Measurements from ENCODE around the gene CD7.

The CD7 gene

DNA sequence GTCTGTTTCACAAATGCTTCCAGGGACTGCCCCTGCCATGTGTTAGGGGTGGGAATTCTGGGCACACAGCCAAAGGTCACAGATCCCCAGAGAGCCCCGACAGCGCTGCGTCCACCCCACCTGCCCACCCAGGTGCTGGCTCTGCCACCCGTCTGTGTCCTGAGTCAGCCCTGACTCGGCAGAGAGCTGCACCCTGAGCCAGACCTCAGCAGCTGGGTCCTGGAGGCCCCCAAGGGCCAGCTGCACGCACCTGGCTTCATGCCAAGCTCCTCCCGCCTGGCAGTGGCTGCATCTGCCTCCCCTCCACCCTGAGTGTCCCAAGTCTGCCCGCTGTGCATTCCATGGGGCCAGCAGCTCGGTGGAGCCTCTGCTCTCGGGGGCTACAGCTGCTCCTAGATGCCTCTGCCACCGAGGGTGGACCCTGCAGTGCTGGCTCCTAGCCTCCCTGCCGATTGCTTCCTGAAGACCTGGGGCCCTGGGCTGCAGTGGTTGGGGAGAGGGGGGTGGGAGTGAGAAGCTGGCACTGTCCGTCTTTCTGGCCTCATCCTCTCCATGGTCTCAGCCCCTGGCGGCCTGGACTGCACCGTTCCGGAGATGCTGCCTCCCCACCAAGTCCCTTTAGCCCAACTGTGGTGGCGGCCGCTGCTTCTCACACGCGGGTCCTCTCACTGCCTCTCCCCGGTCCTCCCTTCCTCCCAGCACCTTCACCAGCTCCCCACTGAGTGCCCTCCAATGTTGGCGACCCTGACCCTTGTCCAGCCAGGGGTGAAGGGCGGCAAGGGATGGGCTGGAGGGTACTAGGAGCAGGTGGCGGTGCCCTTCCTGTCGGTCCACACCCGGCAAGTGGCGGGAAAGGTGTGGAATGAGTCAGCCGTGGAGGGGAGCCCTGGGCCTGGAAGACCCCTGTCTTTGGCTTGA is 13.2 kb upstream of the CD7 start:
- no peaks in the 10 kb centered on the region for H3F3A ChIP-seq (ENCODE audit: insufficient read depth, low read length)
- no peaks in the 10 kb centered on the region for H4K20me1 ChIP-seq (ENCODE audit: insufficient read depth, low read length)
- H3K79me2 ChIP-seq (ENCODE audit: insufficient read depth, low read length): no peaks in the 10 kb centered on the region
- no peaks in the 10 kb centered on the region for H3K9me3 ChIP-seq (ENCODE audit: low read length)
- H3K9ac ChIP-seq (ENCODE audit: low read length): no peak overlapping the region
- no peak overlapping the region for H3K4me3 ChIP-seq (ENCODE audit: low read depth, low read length, poor library complexity, severe bottlenecking)
- H2AFZ ChIP-seq (ENCODE audit: low read length): no peak overlapping the region
- peaks cover 5% of the 10 kb centered on the region for H3K4me1 ChIP-seq (ENCODE audit: insufficient read depth, low read length, severe bottlenecking)
- H3K9me2 ChIP-seq (ENCODE audit: low read depth, low read length): no peaks in the 10 kb centered on the region
- H3K4me2 ChIP-seq (ENCODE audit: low read length): no peak overlapping the region
- H3K27ac ChIP-seq (ENCODE audit: low read depth, low read length, poor library complexity, severe bottlenecking): no peak overlapping the region
- peaks cover 21% of the 10 kb centered on the region for H3K27me3 ChIP-seq (ENCODE audit: insufficient read depth, low read length)
- no peaks in the 10 kb centered on the region for H3K36me3 ChIP-seq (ENCODE audit: insufficient read depth, low read length)
- TF ChIP-seq, protein P1, sequence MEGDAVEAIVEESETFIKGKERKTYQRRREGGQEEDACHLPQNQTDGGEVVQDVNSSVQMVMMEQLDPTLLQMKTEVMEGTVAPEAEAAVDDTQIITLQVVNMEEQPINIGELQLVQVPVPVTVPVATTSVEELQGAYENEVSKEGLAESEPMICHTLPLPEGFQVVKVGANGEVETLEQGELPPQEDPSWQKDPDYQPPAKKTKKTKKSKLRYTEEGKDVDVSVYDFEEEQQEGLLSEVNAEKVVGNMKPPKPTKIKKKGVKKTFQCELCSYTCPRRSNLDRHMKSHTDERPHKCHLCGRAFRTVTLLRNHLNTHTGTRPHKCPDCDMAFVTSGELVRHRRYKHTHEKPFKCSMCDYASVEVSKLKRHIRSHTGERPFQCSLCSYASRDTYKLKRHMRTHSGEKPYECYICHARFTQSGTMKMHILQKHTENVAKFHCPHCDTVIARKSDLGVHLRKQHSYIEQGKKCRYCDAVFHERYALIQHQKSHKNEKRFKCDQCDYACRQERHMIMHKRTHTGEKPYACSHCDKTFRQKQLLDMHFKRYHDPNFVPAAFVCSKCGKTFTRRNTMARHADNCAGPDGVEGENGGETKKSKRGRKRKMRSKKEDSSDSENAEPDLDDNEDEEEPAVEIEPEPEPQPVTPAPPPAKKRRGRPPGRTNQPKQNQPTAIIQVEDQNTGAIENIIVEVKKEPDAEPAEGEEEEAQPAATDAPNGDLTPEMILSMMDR (IDR thresholded peaks at IDR 0.05; ENCODE audit: low read length): no peak
- no peak for TF ChIP-seq EZH2 (IDR thresholded peaks at IDR 0.05; ENCODE audit: borderline replicate concordance, low read length)

DNA sequence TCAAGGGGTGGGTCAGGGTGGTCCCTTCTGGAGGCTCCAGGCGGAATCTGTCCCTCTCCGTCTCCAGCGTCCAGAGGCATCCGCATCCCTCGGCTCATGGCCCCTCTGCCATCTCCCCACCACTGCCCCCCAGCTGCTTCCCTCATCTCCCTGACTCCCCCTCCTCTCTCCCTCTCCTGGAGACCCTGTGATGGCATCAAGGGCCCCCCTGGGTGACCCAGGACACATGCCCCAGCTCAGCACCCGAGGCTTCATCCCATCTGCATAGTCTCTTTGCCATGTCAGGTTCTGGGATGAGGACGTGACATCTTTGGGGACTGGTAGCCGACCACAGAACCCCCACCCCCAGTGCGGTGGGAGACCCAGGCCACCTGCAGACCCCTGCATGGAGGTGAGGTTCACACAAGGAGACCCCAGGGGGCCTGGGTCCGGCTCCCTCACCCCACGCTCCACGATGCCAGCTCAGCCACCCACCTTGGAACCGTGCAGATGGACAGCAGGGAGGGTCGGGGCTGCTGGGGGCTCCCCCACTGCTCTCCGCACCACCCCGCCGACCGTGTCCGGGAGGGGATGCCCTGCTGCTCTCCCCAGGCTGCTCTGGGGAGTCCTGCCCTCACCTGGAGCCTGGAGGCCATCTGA is 12.4 kb upstream of the CD7 start:
- TF ChIP-seq EZH2 (IDR thresholded peaks at IDR 0.05; ENCODE audit: borderline replicate concordance, low read length): no peak
- TF ChIP-seq, protein P1 (IDR thresholded peaks at IDR 0.05; ENCODE audit: low read length): no peak
- Histone ChIP-seq H2AFZ (ENCODE audit: low read length) (no peak overlapping the region), H3K9me2 (ENCODE audit: low read depth, low read length) (no peaks in the 10 kb centered on the region), H3K9me3 (ENCODE audit: low read length) (no peaks in the 10 kb centered on the region), H3K4me1 (ENCODE audit: insufficient read depth, low read length, severe bottlenecking) (peaks cover 1% of the 10 kb centered on the region), H3F3A (ENCODE audit: insufficient read depth, low read length) (no peaks in the 10 kb centered on the region), H3K27ac (ENCODE audit: low read depth, low read length, poor library complexity, severe bottlenecking) (no peak overlapping the region), H3K36me3 (ENCODE audit: insufficient read depth, low read length) (no peaks in the 10 kb centered on the region), H3K4me2 (ENCODE audit: low read length) (no peak overlapping the region), H3K9ac (ENCODE audit: low read length) (no peak overlapping the region), H3K79me2 (ENCODE audit: insufficient read depth, low read length) (no peaks in the 10 kb centered on the region), H3K27me3 (ENCODE audit: insufficient read depth, low read length) (peaks cover 14% of the 10 kb centered on the region), H4K20me1 (ENCODE audit: insufficient read depth, low read length) (no peaks in the 10 kb centered on the region), H3K4me3 (ENCODE audit: low read depth, low read length, poor library complexity, severe bottlenecking) (no peak overlapping the region)

DNA sequence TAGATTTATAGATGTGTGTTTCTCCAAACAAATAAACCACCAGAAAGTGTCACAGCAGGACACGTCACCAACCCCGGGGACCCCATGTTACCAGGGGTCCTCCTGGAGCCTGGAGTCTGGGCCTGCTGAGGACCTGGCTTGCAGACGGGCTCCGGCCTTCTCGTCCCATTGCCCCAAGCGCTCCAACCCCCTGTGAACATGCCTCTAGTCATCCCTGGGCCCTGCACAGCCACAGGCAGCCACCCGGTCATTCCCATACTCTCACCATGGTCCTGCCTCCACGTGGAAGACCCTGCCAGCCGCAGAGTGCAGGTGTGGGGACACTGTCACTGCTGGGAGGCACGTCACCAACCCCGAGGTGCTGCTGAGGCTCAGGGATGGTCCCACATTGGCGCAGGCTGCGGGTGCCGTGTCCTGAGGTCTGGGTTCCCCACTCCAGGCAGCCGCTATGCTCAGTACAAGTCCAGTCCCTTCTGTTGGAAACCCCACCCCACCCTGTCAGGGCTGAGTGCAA is 11.6 kb upstream of the CD7 start:
- no peak for TF ChIP-seq EZH2 (IDR thresholded peaks at IDR 0.05; ENCODE audit: borderline replicate concordance, low read length)
- Histone ChIP-seq H3K9me2 (ENCODE audit: low read depth, low read length) (no peaks in the 10 kb centered on the region), H3K9me3 (ENCODE audit: low read length) (no peaks in the 10 kb centered on the region), H2AFZ (ENCODE audit: low read length) (no peak overlapping the region), H3K36me3 (ENCODE audit: insufficient read depth, low read length) (no peaks in the 10 kb centered on the region), H3F3A (ENCODE audit: insufficient read depth, low read length) (no peaks in the 10 kb centered on the region), H3K4me1 (ENCODE audit: insufficient read depth, low read length, severe bottlenecking) (no peaks in the 10 kb centered on the region), H3K9ac (ENCODE audit: low read length) (no peak overlapping the region), H3K27me3 (ENCODE audit: insufficient read depth, low read length) (peaks cover 12% of the 10 kb centered on the region), H3K79me2 (ENCODE audit: insufficient read depth, low read length) (no peaks in the 10 kb centered on the region), H4K20me1 (ENCODE audit: insufficient read depth, low read length) (no peaks in the 10 kb centered on the region), H3K27ac (ENCODE audit: low read depth, low read length, poor library complexity, severe bottlenecking) (no peak overlapping the region), H3K4me2 (ENCODE audit: low read length) (no peak overlapping the region), H3K4me3 (ENCODE audit: low read depth, low read length, poor library complexity, severe bottlenecking) (no peak overlapping the region)

All from OCI-LY1 (cell line).